HEK293 (cell line): Measurements from ENCODE around the gene AQP1.

Source experiments
- CTCF ChIA-PET: fragments of 350-600 bp; formaldehyde crosslinking; extraction: SDS; loops from one replicate; lab custom pipeline; 2021; ENCODE audit warnings: antibody characterized with exemption; lab: Yijun Ruan, JAX
- POLR2A ChIA-PET: fragments of 300-600 bp; formaldehyde crosslinking; extraction: SDS; loops from one replicate; lab custom pipeline; 2020; ENCODE audit warnings: antibody characterized with exemption, inconsistent platforms; lab: Yijun Ruan, JAX
- H3K27ac ChIP-seq: fragments of 200-500 bp; sonication (Bioruptor generic); 2 replicates; pipeline ENCODE4 v1.5.1; 2014; ENCODE audit warnings: low read depth, low read length, control low read depth, inconsistent platforms; ENCODE audit errors: extremely low read depth
- H3K36me3 ChIP-seq, 2 experiments: fragments of 200-500 bp in 1 of 2; sonication (Bioruptor generic) in 1 of 2; 1 replicate in 1 of 2; 2 replicates in 1 of 2; pipeline ENCODE4 v1.5.1; 2014 to 2017; ENCODE audit warnings: inconsistent platforms in 2 of 2, low read length in 2 of 2; ENCODE audit not compliant: control insufficient read depth in 2 of 2, insufficient read depth in 1 of 2
- H3K4me1 ChIP-seq: fragments of 200-500 bp; sonication (Bioruptor generic); 2 replicates; pipeline ENCODE4 v1.5.1; 2014; ENCODE audit warnings: mild to moderate bottlenecking, low read length, inconsistent platforms; ENCODE audit not compliant: control insufficient read depth, insufficient read depth
- H3K4me3 ChIP-seq: 2 replicates; pipeline ENCODE4 v1.5.1; 2011; ENCODE audit warnings: low read depth, mild to moderate bottlenecking, control low read depth, low read length, moderate library complexity
- H3K9me3 ChIP-seq: fragments of 200-500 bp; sonication (Bioruptor generic); 2 replicates; pipeline ENCODE4 v1.5.1; 2014; ENCODE audit warnings: low read depth, low read length, inconsistent platforms; ENCODE audit not compliant: control insufficient read depth, insufficient read depth
- ELK4 ChIP-seq: IDR thresholded peaks from 2 replicates; pipeline ENCODE4 v1.6.1; 2011; ENCODE audit warnings: mild to moderate bottlenecking, low read depth, low read length, borderline replicate concordance
- FEZF1 ChIP-seq: fragments of 450-650 bp; formaldehyde crosslinking; IDR thresholded peaks from 2 replicates; pipeline ENCODE4 v1.5.1; 2016; ENCODE audit warnings: missing biosample characterization, missing genetic modification characterization
- KLF1 ChIP-seq: fragments of 450-650 bp; formaldehyde crosslinking; IDR thresholded peaks from 2 replicates; pipeline ENCODE4 v1.5.1; 2016; ENCODE audit warnings: missing biosample characterization, missing genetic modification characterization
- KLF7 ChIP-seq: fragments of 450-650 bp; formaldehyde crosslinking; IDR thresholded peaks from 2 replicates; pipeline ENCODE4 v1.5.1; 2016; ENCODE audit warnings: missing biosample characterization, missing genetic modification characterization, borderline replicate concordance
- KLF9 ChIP-seq: fragments of 450-650 bp; formaldehyde crosslinking; IDR thresholded peaks from 2 replicates; pipeline ENCODE4 v1.5.1; 2016; ENCODE audit warnings: missing biosample characterization, missing genetic modification characterization, low read depth
- ZBTB6 ChIP-seq: fragments of 450-650 bp; formaldehyde crosslinking; IDR thresholded peaks from 2 replicates; pipeline ENCODE4 v1.5.1; 2017; ENCODE audit warnings: missing biosample characterization, missing genetic modification characterization
- ZFHX2 ChIP-seq: fragments of 450-650 bp; formaldehyde crosslinking; conservative IDR thresholded peaks from 2 replicates; pipeline ENCODE4 v1.5.1; 2016; ENCODE audit warnings: missing biosample characterization, missing genetic modification characterization
- ZFP69B ChIP-seq: fragments of 450-650 bp; formaldehyde crosslinking; IDR thresholded peaks from 2 replicates; pipeline ENCODE4 v1.5.1; 2016; ENCODE audit warnings: missing biosample characterization, missing genetic modification characterization
- ZNF239 ChIP-seq: fragments of 450-650 bp; formaldehyde crosslinking; IDR thresholded peaks from 2 replicates; pipeline ENCODE4 v1.5.1; 2016; ENCODE audit warnings: missing biosample characterization, missing genetic modification characterization
- ZNF366 ChIP-seq: fragments of 450-650 bp; formaldehyde crosslinking; conservative IDR thresholded peaks from 2 replicates; pipeline ENCODE4 v1.5.1; 2016; ENCODE audit warnings: missing biosample characterization, missing genetic modification characterization
- ZNF449 ChIP-seq: fragments of 450-650 bp; formaldehyde crosslinking; IDR thresholded peaks from 2 replicates; pipeline ENCODE4 v1.5.1; 2017; ENCODE audit warnings: missing biosample characterization, mild to moderate bottlenecking, missing genetic modification characterization, moderate library complexity
- ZNF571 ChIP-seq: fragments of 450-650 bp; formaldehyde crosslinking; IDR thresholded peaks from 2 replicates; pipeline ENCODE4 v1.5.0; 2017; ENCODE audit warnings: missing biosample characterization, missing genetic modification characterization
- ZNF626 ChIP-seq: fragments of 450-650 bp; sonication (Bioruptor Pico); formaldehyde crosslinking; IDR thresholded peaks from 2 replicates; pipeline ENCODE4 v1.5.1; 2018; ENCODE audit warnings: missing biosample characterization, missing genetic modification characterization, inconsistent platforms
- ZNF658 ChIP-seq: fragments of 450-650 bp; formaldehyde crosslinking; IDR thresholded peaks from 2 replicates; pipeline ENCODE4; 2016; ENCODE audit warnings: missing biosample characterization, missing genetic modification characterization
- ZNF707 ChIP-seq: fragments of 450-650 bp; formaldehyde crosslinking; IDR thresholded peaks from 2 replicates; pipeline ENCODE4 v1.5.1; 2016; ENCODE audit warnings: missing biosample characterization, missing genetic modification characterization
- ZNF768 ChIP-seq: fragments of 450-650 bp; formaldehyde crosslinking; IDR thresholded peaks from 2 replicates; pipeline ENCODE4 v1.5.1; 2018; ENCODE audit warnings: missing biosample characterization, mild to moderate bottlenecking, missing genetic modification characterization
- ZNF792 ChIP-seq: fragments of 450-650 bp; formaldehyde crosslinking; IDR thresholded peaks from 2 replicates; pipeline ENCODE4 v1.5.1; 2016; ENCODE audit warnings: missing biosample characterization, missing genetic modification characterization
- ZNF843 ChIP-seq: fragments of 450-650 bp; formaldehyde crosslinking; IDR thresholded peaks from 2 replicates; pipeline ENCODE4 v1.5.1; 2016; ENCODE audit warnings: missing biosample characterization, missing genetic modification characterization
- ZSCAN23 ChIP-seq: fragments of 450-650 bp; formaldehyde crosslinking; IDR thresholded peaks from 2 replicates; pipeline ENCODE4 v1.5.1; 2016; ENCODE audit warnings: missing biosample characterization, missing genetic modification characterization
- TF ChIP-seq, protein P1 (sequence below): fragments of 450-650 bp; formaldehyde crosslinking; IDR thresholded peaks from 2 replicates; pipeline ENCODE4 v1.5.1; 2016; ENCODE audit warnings: missing biosample characterization, missing genetic modification characterization

Gene AQP1

DNA sequence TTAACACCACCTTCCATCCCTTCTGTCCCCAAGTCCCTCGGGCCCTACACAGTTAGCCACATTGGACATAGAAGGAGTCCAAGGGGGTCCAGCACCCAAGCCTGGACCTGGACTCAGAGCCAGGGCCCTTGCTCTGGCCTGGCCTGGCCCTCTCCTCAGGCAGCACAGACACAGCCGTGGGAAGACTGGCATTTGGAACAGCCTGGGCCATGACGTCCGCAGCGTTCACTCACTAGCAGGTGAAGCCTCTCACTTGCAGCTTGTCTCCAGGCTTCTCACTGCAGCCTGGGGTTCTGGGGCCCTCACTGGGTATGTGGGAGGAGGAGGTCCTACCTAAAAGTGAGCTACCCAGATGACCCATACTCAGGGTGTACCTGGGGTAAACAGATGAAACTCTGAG lies 33.7 kb upstream of the AQP1 start:
- Histone ChIP-seq H3K27ac (no peak overlapping the region), H3K9me3 (no peaks in the 10 kb centered on the region), H3K4me3 (no peak overlapping the region), H3K36me3 (peaks cover 0 to under 1% of the 10 kb centered on the region in 2 experiments; a peak in 1 of 3 replicates), H3K4me1 (no peaks in the 10 kb centered on the region)
- ChIA-PET POLR2A (interaction anchor here (0.7 kb wide), 1 partner anchor 79 kb away, joined by 4 read pairs; no protein-coding TSS in a partner anchor), CTCF (interaction anchor here (0.6 kb wide), 1 partner anchor 394 kb away, joined by 3 read pairs; no protein-coding TSS in a partner anchor)
- TF ChIP-seq ZNF366 (tag by site-specific recombination) (no peak), ZFP69B (tag by site-specific recombination) (no peak), ZNF658 (tag by site-specific recombination) (no peak), ELK4 (no peak), ZSCAN23 (tag by site-specific recombination) (no peak), KLF1 (tag by site-specific recombination) (no peak), ZNF239 (tag by site-specific recombination) (no peak), ZBTB6 (tag by site-specific recombination) (no peak), ZNF792 (tag by site-specific recombination) (no peak), KLF9 (tag by site-specific recombination) (no peak), ZNF626 (no peak), KLF7 (no peak), FEZF1 (no peak), ZNF843 (tag by site-specific recombination) (no peak), ZFHX2 (tag by site-specific recombination) (no peak)
- TF ChIP-seq, protein P1, sequence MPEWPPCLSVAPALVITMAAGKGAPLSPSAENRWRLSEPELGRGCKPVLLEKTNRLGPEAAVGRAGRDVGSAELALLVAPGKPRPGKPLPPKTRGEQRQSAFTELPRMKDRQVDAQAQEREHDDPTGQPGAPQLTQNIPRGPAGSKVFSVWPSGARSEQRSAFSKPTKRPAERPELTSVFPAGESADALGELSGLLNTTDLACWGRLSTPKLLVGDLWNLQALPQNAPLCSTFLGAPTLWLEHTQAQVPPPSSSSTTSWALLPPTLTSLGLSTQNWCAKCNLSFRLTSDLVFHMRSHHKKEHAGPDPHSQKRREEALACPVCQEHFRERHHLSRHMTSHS (tag by site-specific recombination): no peak

DNA sequence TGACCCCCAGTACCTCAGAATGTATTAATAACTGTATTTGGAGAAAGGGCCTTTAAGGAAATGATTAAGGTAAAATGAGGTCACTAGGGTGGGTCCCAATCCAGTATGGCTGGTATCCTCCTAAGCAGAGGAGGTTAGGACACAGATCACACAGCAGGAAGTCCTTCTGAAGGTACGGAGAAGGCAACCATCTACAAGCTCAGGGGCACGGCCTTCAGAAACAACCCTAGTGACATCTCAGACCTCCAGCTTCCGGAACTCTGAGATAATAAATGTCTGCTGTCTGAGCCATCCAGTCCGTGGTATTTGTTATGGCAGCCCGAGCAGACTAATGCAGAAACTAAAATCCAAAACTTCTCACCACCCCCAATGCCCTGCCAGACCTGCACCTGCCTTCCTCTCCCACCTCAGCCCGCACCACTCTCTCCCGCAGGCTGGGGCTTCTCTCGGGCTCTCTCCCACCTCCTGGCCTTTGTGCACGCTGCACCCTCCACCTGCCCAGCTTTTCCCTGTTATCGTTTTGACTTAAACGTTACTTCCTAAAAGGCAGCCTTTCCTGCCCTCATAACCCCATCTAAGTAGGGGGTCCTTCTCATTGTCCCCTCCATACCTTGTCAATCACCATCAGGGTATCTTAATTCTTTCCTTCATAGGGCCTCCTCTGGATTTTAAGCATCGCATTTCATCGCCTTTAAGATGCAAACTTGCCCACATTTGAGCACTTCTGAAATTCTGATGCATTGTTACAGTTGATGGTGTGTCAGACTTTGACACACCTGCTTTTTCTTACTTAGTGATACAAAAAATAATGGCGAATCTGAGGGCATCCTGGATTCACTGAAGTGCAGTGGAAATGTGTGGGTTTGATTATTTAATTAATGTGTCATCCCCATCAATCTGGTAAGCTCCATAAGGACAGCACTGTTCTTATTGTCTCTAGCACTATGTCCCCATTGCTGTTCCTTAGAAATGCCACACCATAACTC lies 32.2 kb upstream of the AQP1 start:
- ChIA-PET POLR2A (no interaction called here), CTCF (no interaction called here)
- H3K4me1 ChIP-seq: no peaks in the 10 kb centered on the region
- no peak for TF ChIP-seq ZNF571 (tag by site-specific recombination)
- TF ChIP-seq ZNF707 (tag by site-specific recombination): no peak
- TF ChIP-seq ZNF768 (tag by site-specific recombination): no peak
- TF ChIP-seq ZBTB6 (tag by site-specific recombination): no peak
- TF ChIP-seq ZNF449 (tag by site-specific recombination): peak; percentile 100
- TF ChIP-seq, all 188 proteins: peak for 1
- Histone ChIP-seq H3K4me3 (no peak overlapping the region), H3K27ac (no peak overlapping the region), H3K9me3 (no peaks in the 10 kb centered on the region), H3K36me3 (no peaks in the 10 kb centered on the region)
